ENCODE results near the gene MB. TPM values are rescaled to one million over a fixed set of nuclear protein-coding genes. Genes with fewer than 3 reads are reported as not detected.

Gene MB
- polyA plus RNA-seq, 2 donors, result 2.5 to 5.1 TPM

DNA sequence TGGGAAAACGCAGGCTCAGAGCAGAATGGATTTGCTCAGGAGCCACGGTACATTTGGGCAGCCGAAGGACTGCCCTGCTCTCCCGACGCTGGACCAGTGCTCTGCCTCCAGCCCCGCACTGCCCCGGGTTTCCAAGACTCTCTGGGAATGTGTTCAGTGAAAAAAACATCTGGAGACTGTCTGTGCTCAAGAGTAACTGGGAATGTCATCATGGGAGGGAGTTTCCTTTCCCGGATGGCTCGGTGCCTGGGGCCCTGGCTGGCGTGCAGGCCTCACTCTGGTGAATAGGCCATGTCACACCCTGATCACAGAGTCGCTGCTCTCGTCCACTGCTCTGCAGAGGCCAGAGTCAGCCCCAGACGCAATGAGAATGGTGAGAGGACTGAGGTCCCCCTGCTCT lies 21.3 kb upstream of the MB start:
- H3K36me3 ChIP-seq (ENCODE audit: control insufficient read depth in 2 of 2, insufficient read depth in 2 of 2, low read length in 1 of 2), result no peaks in the 10 kb centered on the region
- no peaks in the 10 kb centered on the region for H3K27me3 ChIP-seq (ENCODE audit: control insufficient read depth in 1 of 2, insufficient read depth in 2 of 2, low read length in 2 of 2)

GRCh38 chr22:35638001-35638400 lies 20.9 kb upstream of the MB start:
- H3K27ac ChIP-seq (ENCODE audit: low read depth in 2 of 2, low read length in 1 of 2), result peak overlapping the region; percentile 81 to 85
- no peaks in the 10 kb centered on the region for H3K9me3 ChIP-seq (ENCODE audit: control insufficient read depth in 2 of 2, insufficient read depth in 1 of 2, low read depth in 1 of 2, low read length in 1 of 2)
- 57 to 67% methylated on average over 5 of the region's 5 CpGs for WGBS, 2 donors
- no peak overlapping the region for H3K4me3 ChIP-seq (ENCODE audit: low read depth in 1 of 2, low read length in 2 of 2)
- H3K4me1 ChIP-seq (ENCODE audit: control insufficient read depth in 2 of 2, insufficient read depth in 2 of 2, low read length in 1 of 2), result peaks cover 0 to 21% of the 10 kb centered on the region in 2 donors
- H3K36me3 ChIP-seq (ENCODE audit: control insufficient read depth in 2 of 2, insufficient read depth in 2 of 2, low read length in 1 of 2), result no peaks in the 10 kb centered on the region
- H3K27me3 ChIP-seq (ENCODE audit: control insufficient read depth in 1 of 2, insufficient read depth in 2 of 2, low read length in 2 of 2), result no peaks in the 10 kb centered on the region

More for the DNA sequence above, 21.3 kb upstream of the MB start:
- 35 to 38% methylated on average over 13 of the region's 13 CpGs for WGBS, 2 donors
- H3K27ac ChIP-seq (ENCODE audit: low read depth in 2 of 2, low read length in 1 of 2), result peak overlapping the region; percentile 81 to 85
- no peak overlapping the region for H3K4me3 ChIP-seq (ENCODE audit: low read depth in 1 of 2, low read length in 2 of 2)
- H3K9me3 ChIP-seq (ENCODE audit: control insufficient read depth in 2 of 2, insufficient read depth in 1 of 2, low read depth in 1 of 2, low read length in 1 of 2), result no peaks in the 10 kb centered on the region
- peaks cover 0 to 19% of the 10 kb centered on the region in 2 donors for H3K4me1 ChIP-seq (ENCODE audit: control insufficient read depth in 2 of 2, insufficient read depth in 2 of 2, low read length in 1 of 2)

DNA sequence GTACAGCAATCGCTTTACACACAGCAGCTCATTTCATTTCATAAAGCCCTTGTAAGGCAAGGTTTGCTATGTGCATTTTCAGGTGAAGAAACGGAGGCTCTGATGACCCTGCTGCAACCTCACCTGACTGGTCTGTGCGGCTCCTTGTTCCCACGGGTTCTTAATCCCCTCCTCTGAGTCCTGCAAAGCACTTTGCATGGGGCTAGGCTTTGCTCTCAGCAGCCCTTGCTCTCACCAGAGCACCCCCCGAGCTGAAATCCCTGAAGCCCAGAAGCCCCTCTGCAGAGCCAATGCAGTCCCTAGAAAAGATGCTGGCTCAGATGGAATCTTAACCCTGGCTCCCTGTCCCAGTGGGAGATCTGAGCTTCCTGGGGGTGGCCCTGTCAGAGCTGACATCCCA lies 20.1 kb upstream of the MB start:
- 64 to 66% methylated on average over 5 of the region's 5 CpGs for WGBS, 2 donors
- no peaks in the 10 kb centered on the region for H3K36me3 ChIP-seq (ENCODE audit: control insufficient read depth in 2 of 2, insufficient read depth in 2 of 2, low read length in 1 of 2)
- H3K9me3 ChIP-seq (ENCODE audit: control insufficient read depth in 2 of 2, insufficient read depth in 1 of 2, low read depth in 1 of 2, low read length in 1 of 2), result no peaks in the 10 kb centered on the region
- H3K27ac ChIP-seq (ENCODE audit: low read depth in 2 of 2, low read length in 1 of 2), result peak overlapping the region; percentile 81 to 85
- H3K4me3 ChIP-seq (ENCODE audit: low read depth in 1 of 2, low read length in 2 of 2), result no peak overlapping the region
- H3K27me3 ChIP-seq (ENCODE audit: control insufficient read depth in 1 of 2, insufficient read depth in 2 of 2, low read length in 2 of 2), result no peaks in the 10 kb centered on the region
- H3K4me1 ChIP-seq (ENCODE audit: control insufficient read depth in 2 of 2, insufficient read depth in 2 of 2, low read length in 1 of 2), result peaks cover 0 to 17% of the 10 kb centered on the region in 2 donors

- H3K27me3 ChIP-seq (ENCODE audit: control insufficient read depth in 1 of 2, insufficient read depth in 2 of 2, low read length in 2 of 2), result no peaks in the 10 kb centered on the region
- H3K4me3 ChIP-seq (ENCODE audit: low read depth in 1 of 2, low read length in 2 of 2), result no peak overlapping the region
- no peak overlapping the region for H3K27ac ChIP-seq (ENCODE audit: low read depth in 2 of 2, low read length in 1 of 2)
- no peaks in the 10 kb centered on the region for H3K36me3 ChIP-seq (ENCODE audit: control insufficient read depth in 2 of 2, insufficient read depth in 2 of 2, low read length in 1 of 2)
- H3K9me3 ChIP-seq (ENCODE audit: control insufficient read depth in 2 of 2, insufficient read depth in 1 of 2, low read depth in 1 of 2, low read length in 1 of 2), result no peaks in the 10 kb centered on the region
- 67 to 80% methylated on average over 3 of the region's 3 CpGs for WGBS, 2 donors
- peaks cover 0 to 18% of the 10 kb centered on the region in 2 donors for H3K4me1 ChIP-seq (ENCODE audit: control insufficient read depth in 2 of 2, insufficient read depth in 2 of 2, low read length in 1 of 2)
These were observed 17.9 kb upstream of the MB start for GRCh38 chr22:35634943-35635540.

GRCh38 chr22:35634015-35634414 lies 16.9 kb upstream of the MB start:
- Histone ChIP-seq H3K27me3 (ENCODE audit: control insufficient read depth in 1 of 2, insufficient read depth in 2 of 2, low read length in 2 of 2) (no peaks in the 10 kb centered on the region), H3K27ac (ENCODE audit: low read depth in 2 of 2, low read length in 1 of 2) (peak overlapping the region in 1 of 2 donors; percentile 61), H3K9me3 (ENCODE audit: control insufficient read depth in 2 of 2, insufficient read depth in 1 of 2, low read depth in 1 of 2, low read length in 1 of 2) (no peaks in the 10 kb centered on the region), H3K4me3 (ENCODE audit: low read depth in 1 of 2, low read length in 2 of 2) (no peak overlapping the region), H3K4me1 (ENCODE audit: control insufficient read depth in 2 of 2, insufficient read depth in 2 of 2, low read length in 1 of 2) (peaks cover 0 to 18% of the 10 kb centered on the region in 2 donors), H3K36me3 (ENCODE audit: control insufficient read depth in 2 of 2, insufficient read depth in 2 of 2, low read length in 1 of 2) (no peaks in the 10 kb centered on the region)
- 74 to 80% methylated on average over 5 of the region's 5 CpGs for WGBS, 2 donors

DNA sequence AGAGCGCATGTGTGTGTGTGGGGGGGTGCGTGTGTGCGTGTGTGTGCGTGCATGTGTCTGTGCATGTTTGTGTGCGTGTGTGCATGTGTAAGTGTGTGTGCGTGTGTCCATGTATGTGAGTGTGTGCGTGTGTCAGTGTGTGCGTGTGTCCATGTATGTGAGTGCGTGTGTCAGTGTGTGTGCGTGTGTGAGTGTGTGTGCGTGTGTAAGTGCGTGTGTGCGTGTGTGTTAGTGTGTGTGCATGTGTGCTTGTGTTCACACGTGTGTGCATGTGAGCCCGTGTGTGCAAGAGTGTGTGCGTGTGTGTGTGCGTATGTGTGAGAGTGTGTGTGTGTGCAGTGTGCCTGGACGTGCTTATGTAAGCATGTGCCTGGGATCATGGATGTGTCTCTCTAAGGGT lies 16.4 kb upstream of the MB start:
- H3K9me3 ChIP-seq (ENCODE audit: control insufficient read depth in 2 of 2, insufficient read depth in 1 of 2, low read depth in 1 of 2, low read length in 1 of 2), result no peaks in the 10 kb centered on the region
- WGBS, 2 donors, result 87 to 95% methylated on average over 18 of the region's 18 CpGs

DNA sequence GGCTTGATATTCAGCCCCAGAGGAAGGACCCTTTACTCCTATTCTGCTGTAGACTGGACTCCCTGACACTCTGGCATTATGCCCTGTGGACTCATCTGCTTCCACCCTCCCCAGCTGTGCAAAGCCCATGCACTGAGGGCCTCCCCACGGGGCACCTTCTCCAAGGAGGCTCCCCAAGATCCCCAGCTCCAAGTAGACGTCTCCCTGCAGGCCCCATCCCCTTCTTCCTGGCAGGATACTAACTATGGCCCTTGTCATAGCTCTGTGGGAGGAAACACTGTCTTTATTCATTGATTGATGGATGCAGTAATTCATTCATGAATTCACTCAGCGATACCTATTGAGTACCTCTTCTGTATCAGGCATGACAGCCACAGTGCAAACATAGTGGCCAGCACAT lies 15.8 kb upstream of the MB start:
- Histone ChIP-seq H3K27me3 (ENCODE audit: control insufficient read depth in 1 of 2, insufficient read depth in 2 of 2, low read length in 2 of 2) (no peaks in the 10 kb centered on the region), H3K4me1 (ENCODE audit: control insufficient read depth in 2 of 2, insufficient read depth in 2 of 2, low read length in 1 of 2) (peaks cover 0 to 15% of the 10 kb centered on the region in 2 donors), H3K36me3 (ENCODE audit: control insufficient read depth in 2 of 2, insufficient read depth in 2 of 2, low read length in 1 of 2) (no peaks in the 10 kb centered on the region), H3K9me3 (ENCODE audit: control insufficient read depth in 2 of 2, insufficient read depth in 1 of 2, low read depth in 1 of 2, low read length in 1 of 2) (no peaks in the 10 kb centered on the region), H3K4me3 (ENCODE audit: low read depth in 1 of 2, low read length in 2 of 2) (no peak overlapping the region), H3K27ac (ENCODE audit: low read depth in 2 of 2, low read length in 1 of 2) (no peak overlapping the region)
- WGBS, 2 donors, result 79 to 81% methylated on average over 3 of the region's 3 CpGs

More for the DNA sequence above, 16.4 kb upstream of the MB start:
- Histone ChIP-seq H3K27ac (ENCODE audit: low read depth in 2 of 2, low read length in 1 of 2) (peak overlapping the region in 1 of 2 donors; percentile 61), H3K4me1 (ENCODE audit: control insufficient read depth in 2 of 2, insufficient read depth in 2 of 2, low read length in 1 of 2) (peaks cover 0 to 17% of the 10 kb centered on the region in 2 donors), H3K36me3 (ENCODE audit: control insufficient read depth in 2 of 2, insufficient read depth in 2 of 2, low read length in 1 of 2) (no peaks in the 10 kb centered on the region), H3K27me3 (ENCODE audit: control insufficient read depth in 1 of 2, insufficient read depth in 2 of 2, low read length in 2 of 2) (no peaks in the 10 kb centered on the region), H3K4me3 (ENCODE audit: low read depth in 1 of 2, low read length in 2 of 2) (no peak overlapping the region)

GRCh38 chr22:35631597-35631996 lies 14.5 kb upstream of the MB start:
- peaks cover 0 to 10% of the 10 kb centered on the region in 2 donors for H3K4me1 ChIP-seq (ENCODE audit: control insufficient read depth in 2 of 2, insufficient read depth in 2 of 2, low read length in 1 of 2)
- no peaks in the 10 kb centered on the region for H3K9me3 ChIP-seq (ENCODE audit: control insufficient read depth in 2 of 2, insufficient read depth in 1 of 2, low read depth in 1 of 2, low read length in 1 of 2)
- no peaks in the 10 kb centered on the region for H3K27me3 ChIP-seq (ENCODE audit: control insufficient read depth in 1 of 2, insufficient read depth in 2 of 2, low read length in 2 of 2)
- no peak overlapping the region for H3K4me3 ChIP-seq (ENCODE audit: low read depth in 1 of 2, low read length in 2 of 2)
- H3K27ac ChIP-seq (ENCODE audit: low read depth in 2 of 2, low read length in 1 of 2), result no peak overlapping the region
- WGBS, 2 donors, result 59 to 78% methylated on average over 5 of the region's 5 CpGs
- no peaks in the 10 kb centered on the region for H3K36me3 ChIP-seq (ENCODE audit: control insufficient read depth in 2 of 2, insufficient read depth in 2 of 2, low read length in 1 of 2)

- Histone ChIP-seq H3K9me3 (ENCODE audit: control insufficient read depth in 2 of 2, insufficient read depth in 1 of 2, low read depth in 1 of 2, low read length in 1 of 2) (no peaks in the 10 kb centered on the region), H3K36me3 (ENCODE audit: control insufficient read depth in 2 of 2, insufficient read depth in 2 of 2, low read length in 1 of 2) (no peaks in the 10 kb centered on the region), H3K27me3 (ENCODE audit: control insufficient read depth in 1 of 2, insufficient read depth in 2 of 2, low read length in 2 of 2) (no peaks in the 10 kb centered on the region), H3K27ac (ENCODE audit: low read depth in 2 of 2, low read length in 1 of 2) (no peak overlapping the region), H3K4me1 (ENCODE audit: control insufficient read depth in 2 of 2, insufficient read depth in 2 of 2, low read length in 1 of 2) (peaks cover 0 to 10% of the 10 kb centered on the region in 2 donors), H3K4me3 (ENCODE audit: low read depth in 1 of 2, low read length in 2 of 2) (no peak overlapping the region)
- 97% methylated on average over 9 of the region's 9 CpGs for WGBS, 2 donors
These were observed 13.8 kb upstream of the MB start for GRCh38 chr22:35630891-35631290.

- Histone ChIP-seq H3K27ac (ENCODE audit: low read depth in 2 of 2, low read length in 1 of 2) (no peak overlapping the region), H3K27me3 (ENCODE audit: control insufficient read depth in 1 of 2, insufficient read depth in 2 of 2, low read length in 2 of 2) (no peaks in the 10 kb centered on the region), H3K36me3 (ENCODE audit: control insufficient read depth in 2 of 2, insufficient read depth in 2 of 2, low read length in 1 of 2) (no peaks in the 10 kb centered on the region), H3K9me3 (ENCODE audit: control insufficient read depth in 2 of 2, insufficient read depth in 1 of 2, low read depth in 1 of 2, low read length in 1 of 2) (no peaks in the 10 kb centered on the region), H3K4me1 (ENCODE audit: control insufficient read depth in 2 of 2, insufficient read depth in 2 of 2, low read length in 1 of 2) (peaks cover 0 to 10% of the 10 kb centered on the region in 2 donors), H3K4me3 (ENCODE audit: low read depth in 1 of 2, low read length in 2 of 2) (no peak overlapping the region)
- 76 to 78% methylated on average over 4 of the region's 4 CpGs for WGBS, 2 donors
These were observed 13.3 kb upstream of the MB start for GRCh38 chr22:35630387-35630793.
